ENCODE data around the gene GRK3.
"Not testable (repeated sequence)": the region's sequence is repeated elsewhere in the genome, so short reads cannot be mapped to it uniquely, and the experiment has no call there.

Gene GRK3

DNA sequence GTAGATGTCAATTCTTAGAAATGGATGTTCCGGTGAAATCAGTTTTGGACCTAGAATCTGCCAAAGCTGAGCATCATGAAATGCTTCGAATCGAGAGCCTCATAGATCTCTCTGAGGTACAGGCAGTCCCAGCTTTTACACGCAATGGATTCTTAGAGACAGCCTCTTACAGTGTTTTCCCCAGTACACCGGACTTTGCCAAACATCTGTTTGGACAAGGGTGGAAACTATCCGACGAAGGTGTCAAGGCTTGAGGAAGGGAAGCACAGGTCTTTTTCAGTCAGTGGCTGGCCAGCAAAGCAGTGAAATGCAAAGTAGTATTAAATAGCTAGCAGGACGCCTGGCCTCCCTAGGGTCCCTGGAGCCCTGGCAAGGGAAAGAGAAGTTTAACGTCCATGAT, 4.9 kb downstream of the GRK3 start:
- intact Hi-C loops (cut with DNase I; ENCODE audit: low total_unique reads), result no loop called here
- H3K4me1 ChIP-seq, result peaks cover 0 to 14% (median 8%) of the 10 kb centered on the region in 4 donors
- TF ChIP-seq, protein P1, sequence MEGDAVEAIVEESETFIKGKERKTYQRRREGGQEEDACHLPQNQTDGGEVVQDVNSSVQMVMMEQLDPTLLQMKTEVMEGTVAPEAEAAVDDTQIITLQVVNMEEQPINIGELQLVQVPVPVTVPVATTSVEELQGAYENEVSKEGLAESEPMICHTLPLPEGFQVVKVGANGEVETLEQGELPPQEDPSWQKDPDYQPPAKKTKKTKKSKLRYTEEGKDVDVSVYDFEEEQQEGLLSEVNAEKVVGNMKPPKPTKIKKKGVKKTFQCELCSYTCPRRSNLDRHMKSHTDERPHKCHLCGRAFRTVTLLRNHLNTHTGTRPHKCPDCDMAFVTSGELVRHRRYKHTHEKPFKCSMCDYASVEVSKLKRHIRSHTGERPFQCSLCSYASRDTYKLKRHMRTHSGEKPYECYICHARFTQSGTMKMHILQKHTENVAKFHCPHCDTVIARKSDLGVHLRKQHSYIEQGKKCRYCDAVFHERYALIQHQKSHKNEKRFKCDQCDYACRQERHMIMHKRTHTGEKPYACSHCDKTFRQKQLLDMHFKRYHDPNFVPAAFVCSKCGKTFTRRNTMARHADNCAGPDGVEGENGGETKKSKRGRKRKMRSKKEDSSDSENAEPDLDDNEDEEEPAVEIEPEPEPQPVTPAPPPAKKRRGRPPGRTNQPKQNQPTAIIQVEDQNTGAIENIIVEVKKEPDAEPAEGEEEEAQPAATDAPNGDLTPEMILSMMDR (IDR thresholded peaks at IDR 0.05), result no peak
- H3K9me3 ChIP-seq, result no peaks in the 10 kb centered on the region
- H3K36me3 ChIP-seq, result no peaks in the 10 kb centered on the region
- H3K27ac ChIP-seq, result no peak overlapping the region
- DNase-seq, result no peak
- H3K27me3 ChIP-seq, result no peaks in the 10 kb centered on the region
- no peak overlapping the region for H3K4me3 ChIP-seq

DNA sequence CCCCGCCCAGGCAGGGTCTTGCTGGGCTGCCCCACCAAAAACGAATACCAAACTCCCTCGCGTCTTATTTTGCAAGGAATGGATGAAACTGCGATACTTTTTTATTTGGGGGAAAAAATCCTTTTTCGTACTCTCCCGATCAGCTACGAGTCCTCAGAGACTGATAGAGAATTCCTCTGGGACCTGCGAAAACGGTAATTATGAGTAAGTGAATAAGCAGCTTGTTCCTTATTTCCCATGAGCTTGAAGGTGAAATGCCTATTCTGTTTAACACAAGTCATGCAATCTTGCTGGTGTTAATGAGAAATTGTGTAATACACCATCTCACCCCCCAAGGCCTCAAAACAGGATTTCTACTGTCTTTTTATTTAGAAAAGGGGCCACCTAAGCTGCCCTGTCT, 5.5 kb downstream of the GRK3 start:
- Histone ChIP-seq H3K4me3 (no peak overlapping the region), H3K36me3 (no peaks in the 10 kb centered on the region), H3K27ac (no peak overlapping the region), H3K9me3 (no peaks in the 10 kb centered on the region), H3K27me3 (no peaks in the 10 kb centered on the region), H3K4me1 (peaks cover 0 to 13% (median 7%) of the 10 kb centered on the region in 4 donors)
- no peak for DNase-seq
- intact Hi-C loops (cut with DNase I; ENCODE audit: low total_unique reads), result no loop called here
- TF ChIP-seq, protein P1 (IDR thresholded peaks at IDR 0.05), result no peak

DNA sequence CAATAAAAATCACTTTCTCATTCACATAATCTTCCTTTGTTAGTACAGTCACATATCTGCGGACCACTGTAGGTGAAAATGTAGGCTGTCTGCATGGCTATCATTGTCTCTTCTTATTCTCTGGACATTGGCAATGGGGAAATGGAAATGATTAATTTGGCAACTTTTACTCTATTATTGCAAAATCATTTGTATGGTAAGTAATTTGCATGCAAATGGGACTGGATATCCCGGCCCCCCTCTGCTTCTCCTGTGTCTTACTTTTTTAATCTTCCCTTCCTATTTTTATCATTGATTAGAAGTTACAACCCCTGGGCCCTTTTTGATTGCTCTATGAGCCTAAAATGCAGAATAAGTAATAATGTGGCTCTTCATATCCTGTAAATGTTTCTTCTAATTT, 6.0 kb downstream of the GRK3 start:
- intact Hi-C loops (cut with DNase I; ENCODE audit: low total_unique reads), result no loop called here
- H3K9me3 ChIP-seq, result no peaks in the 10 kb centered on the region
- no peak overlapping the region for H3K27ac ChIP-seq
- H3K4me1 ChIP-seq, result peaks cover 0 to 8% (median 2%) of the 10 kb centered on the region in 4 donors
- H3K4me3 ChIP-seq, result no peak overlapping the region
- no peaks in the 10 kb centered on the region for H3K27me3 ChIP-seq
- no peaks in the 10 kb centered on the region for H3K36me3 ChIP-seq
- TF ChIP-seq, protein P1 (IDR thresholded peaks at IDR 0.05), result no peak
- no peak for DNase-seq

DNA sequence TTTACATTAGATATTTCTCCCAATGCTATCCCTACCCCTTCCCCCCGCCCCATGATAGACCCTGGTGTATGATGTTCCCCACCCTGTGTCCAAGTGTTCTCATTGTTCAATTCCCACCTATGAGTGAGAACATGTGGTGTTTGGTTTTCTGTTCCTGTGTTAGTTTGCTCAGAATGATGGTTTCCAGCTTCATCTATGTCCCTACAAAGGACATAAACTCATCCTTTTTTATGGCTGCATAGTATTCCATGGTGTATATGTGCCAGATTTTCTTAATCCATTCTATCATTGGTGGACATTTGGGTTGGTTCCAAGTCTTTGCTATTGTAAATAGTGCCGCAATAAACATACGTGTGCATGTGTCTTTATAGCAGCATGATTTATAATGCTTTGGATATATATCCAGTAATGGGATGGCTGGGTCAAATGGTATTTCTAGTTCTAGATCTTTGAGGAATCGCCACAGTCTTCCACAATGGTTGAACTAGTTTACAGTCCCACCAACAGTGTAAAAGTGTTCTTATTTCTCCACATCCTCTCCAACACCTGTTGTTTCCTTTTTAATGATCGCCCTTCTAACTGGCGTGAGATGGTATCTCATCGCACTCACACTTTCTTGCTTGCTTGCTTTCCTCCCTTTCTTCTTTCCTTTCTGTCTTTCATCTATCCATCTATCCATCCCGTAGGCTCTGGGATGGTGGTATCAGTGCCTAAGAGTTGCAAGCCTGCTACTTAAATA, 7.7 kb downstream of the GRK3 start:
- DNase-seq; H3K27ac ChIP-seq; H3K4me3 ChIP-seq; H3K36me3 ChIP-seq; intact Hi-C loops (cut with DNase I; ENCODE audit: low total_unique reads); H3K27me3 ChIP-seq; H3K4me1 ChIP-seq; H3K9me3 ChIP-seq: not testable (repeated sequence)

DNA sequence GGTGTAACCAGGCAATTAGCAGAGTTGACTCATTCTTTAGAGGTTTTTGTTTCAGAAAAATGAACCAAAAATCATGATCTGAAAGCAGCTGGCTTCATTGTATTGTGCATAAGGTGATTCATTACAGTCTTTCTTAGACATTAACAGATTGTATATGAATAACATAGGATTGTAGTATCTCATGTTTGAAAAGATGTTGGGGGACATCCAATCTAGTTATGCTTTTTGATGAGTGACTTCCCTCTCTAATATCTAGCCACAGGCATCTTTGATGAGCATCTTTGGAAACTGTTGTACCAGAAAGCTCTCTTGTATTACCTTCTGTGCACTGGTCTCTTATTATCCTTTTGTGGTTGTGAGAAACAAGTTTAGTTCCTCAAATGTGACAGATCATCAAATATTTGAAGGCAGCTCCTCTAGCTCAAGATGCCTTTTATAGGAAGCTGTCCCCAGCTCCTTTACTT, 8.3 kb downstream of the GRK3 start:
- intact Hi-C loops (cut with DNase I; ENCODE audit: low total_unique reads), result no loop called here
- Histone ChIP-seq H3K4me3 (no peak overlapping the region), H3K36me3 (no peaks in the 10 kb centered on the region), H3K4me1 (no peaks in the 10 kb centered on the region), H3K27me3 (no peaks in the 10 kb centered on the region), H3K9me3 (no peaks in the 10 kb centered on the region), H3K27ac (no peak overlapping the region)
- TF ChIP-seq, protein P1 (IDR thresholded peaks at IDR 0.05), result no peak
- no peak for DNase-seq

DNA sequence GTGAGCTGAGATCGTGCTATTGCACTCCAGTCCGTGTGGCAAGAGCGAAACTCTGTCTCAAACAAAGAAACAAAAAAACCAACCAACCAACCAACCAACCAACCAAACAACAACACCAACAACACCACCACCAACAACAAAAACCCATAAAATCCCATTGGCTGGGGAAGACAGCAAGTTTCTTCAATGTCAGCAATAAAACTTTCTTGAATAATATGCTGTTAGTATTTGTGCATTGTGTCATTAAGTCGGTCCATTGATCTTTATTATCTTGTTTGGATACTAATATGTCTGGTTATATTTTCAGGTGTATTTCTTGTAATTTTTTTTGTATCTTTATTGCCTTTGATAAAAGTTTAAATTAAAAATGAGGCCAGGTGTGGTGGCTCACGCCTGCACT, 9.4 kb downstream of the GRK3 start:
- TF ChIP-seq, protein P1 (IDR thresholded peaks at IDR 0.05), result no peak
- Histone ChIP-seq H3K4me1 (no peaks in the 10 kb centered on the region), H3K9me3 (no peaks in the 10 kb centered on the region), H3K27ac (no peak overlapping the region), H3K27me3 (no peaks in the 10 kb centered on the region), H3K4me3 (no peak overlapping the region), H3K36me3 (no peaks in the 10 kb centered on the region)
- intact Hi-C loops (cut with DNase I; ENCODE audit: low total_unique reads), result no loop called here
- no peak for DNase-seq
